Stimulated activated CD4-positive, alpha-beta T cell treated with anti-CD3 and anti-CD28 coated beads, Interleukin-15, amount 100 ng/mL, for 48 hours (primary cell): ENCODE results near the gene FITM2.
"Not testable (repeated sequence)": the region's sequence is repeated elsewhere in the genome, so short reads cannot be mapped to it uniquely, and the experiment has no call there.

Source experiments
- DNase-seq, 2 donors: peaks; one replicate each; pipeline ENCODE4 v3.0.0-alpha.2; 2020; ENCODE audit warnings: low read depth in 2 of 2

The FITM2 gene

GRCh38 chr20:44334306-44334705 lies 23.3 kb upstream of the FITM2 start:
- no peak for DNase-seq

- DNase-seq = no peak
Measured at GRCh38 chr20:44331201-44331600, 20.2 kb upstream of the FITM2 start.

GRCh38 chr20:44328428-44328827 lies 17.4 kb upstream of the FITM2 start:
- DNase-seq = no peak

DNA sequence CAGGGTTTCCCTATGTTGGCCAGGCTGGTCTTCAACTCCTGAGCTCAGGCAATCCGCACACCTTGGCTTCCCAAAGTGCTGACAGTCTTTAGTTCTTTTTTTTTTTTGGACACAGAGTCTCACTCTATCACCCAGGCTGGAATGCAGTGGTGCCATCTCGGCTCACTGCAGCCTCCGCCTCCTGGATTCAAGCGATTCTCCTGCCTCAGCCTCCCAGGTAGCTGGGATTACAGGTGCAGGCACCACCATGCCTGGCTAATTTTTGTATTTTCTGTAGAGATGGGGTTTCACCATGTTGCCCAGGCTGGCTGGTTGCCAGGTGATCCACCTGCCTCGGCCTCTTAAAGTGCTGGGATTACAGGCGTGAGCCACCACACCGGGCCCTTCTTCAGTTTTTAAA lies 16.7 kb upstream of the FITM2 start:
- not testable (repeated sequence) for DNase-seq

DNA sequence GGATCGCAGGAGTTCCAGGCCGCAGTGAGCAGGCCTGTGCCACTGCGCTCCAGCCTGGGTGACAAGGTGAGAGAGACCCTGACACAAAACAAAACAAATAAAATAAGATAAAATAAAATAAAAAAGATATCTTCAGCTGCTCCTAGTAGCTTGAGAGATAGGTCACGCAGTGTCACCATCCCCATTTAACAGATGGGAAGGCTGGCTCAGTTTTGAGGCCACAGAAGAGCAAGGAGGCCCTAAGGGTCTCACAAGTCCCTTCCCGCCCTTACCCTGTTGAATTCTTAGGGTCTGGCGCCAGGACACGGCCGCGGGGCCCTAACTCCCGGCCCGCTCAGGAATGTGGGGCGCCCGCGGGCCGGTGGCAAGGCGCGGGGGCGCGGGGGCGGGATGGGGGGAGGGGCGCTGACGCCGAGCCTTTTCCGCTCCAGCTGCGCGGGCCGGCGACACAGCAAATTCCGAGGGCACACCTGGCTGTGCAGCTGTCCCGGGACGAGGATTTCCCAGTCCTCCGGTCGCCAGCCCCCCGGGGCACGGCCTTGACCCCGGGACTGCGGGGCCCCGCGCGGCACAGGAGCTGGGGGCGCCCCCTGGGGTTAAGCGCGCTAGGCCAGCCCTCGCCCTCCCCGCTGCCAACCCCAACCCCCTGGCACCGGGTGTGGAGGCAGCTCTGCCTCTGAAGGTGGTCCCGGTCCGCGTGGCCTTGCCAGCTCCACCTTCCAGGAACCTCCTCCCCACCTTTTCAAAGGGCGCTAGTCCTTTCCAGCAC lies 15.6 kb upstream of the FITM2 start:
- DNase-seq = peak in 1 of 2 donors; percentile 22

GRCh38 chr20:44324343-44324742 lies 13.3 kb upstream of the FITM2 start:
- DNase-seq = no peak

GRCh38 chr20:44319839-44320422 lies 8.9 kb upstream of the FITM2 start:
- DNase-seq = no peak

DNA sequence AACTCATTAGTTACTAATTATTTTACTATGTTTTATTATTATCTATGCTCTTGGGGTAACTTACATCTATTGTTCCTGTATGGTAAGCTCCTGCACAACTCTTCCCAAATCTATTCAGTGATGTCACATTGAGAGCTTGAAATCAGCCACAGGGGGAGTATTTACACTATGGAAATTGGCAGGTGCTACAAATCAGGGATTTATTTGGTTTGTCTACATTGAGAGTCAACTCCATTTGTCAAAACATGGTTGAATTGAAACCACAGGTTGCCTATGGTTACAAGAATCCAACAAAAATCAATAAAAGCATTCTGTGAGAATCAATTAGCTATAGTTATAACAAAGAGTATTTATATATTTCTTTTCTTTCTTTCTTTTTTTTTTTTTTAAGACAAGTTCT lies 3.9 kb upstream of the FITM2 start:
- DNase-seq = no peak

DNA sequence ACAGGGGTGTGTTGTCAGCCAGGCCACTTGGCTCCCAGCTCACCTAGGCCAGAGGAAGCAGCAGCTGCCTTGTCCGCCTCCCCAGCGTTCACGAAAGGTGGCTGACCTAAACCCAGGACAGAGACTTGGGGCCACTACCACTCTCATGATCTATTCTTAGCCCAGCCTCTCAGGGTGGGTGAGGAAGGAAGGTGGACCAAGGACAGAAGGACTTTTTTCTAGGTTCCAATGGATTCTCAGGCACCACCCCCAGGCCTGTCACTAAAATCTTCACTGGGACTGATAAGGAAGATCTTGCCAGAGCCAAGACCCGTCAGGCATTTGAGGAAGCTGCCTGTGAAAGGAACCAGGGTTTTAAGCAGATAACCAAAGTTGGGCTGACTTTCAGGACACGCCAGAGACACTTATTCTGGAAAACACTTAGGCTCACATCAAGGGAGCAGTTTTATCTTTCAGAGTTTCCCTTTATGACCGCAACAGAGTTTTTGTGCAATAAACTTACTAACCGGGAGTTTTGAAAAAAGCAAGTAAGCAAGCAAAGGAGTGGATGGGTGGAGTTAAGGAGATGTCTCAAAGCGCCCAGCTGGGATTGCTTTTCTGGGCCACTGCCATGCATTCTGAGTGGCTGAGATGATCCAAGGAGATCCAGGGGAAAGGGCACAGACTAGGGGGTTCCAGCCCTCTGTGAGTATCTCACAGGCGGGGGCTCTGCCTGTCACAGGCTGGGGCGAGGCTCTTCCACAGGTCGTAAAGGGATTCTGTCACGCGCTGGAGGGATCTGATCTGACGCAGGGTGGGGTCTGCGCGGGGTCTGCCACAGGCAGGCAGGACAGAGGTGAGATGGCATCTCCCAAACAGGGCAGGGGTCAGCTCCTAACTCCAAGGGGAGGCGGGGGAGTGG lies 989 bp downstream of the FITM2 start:
- DNase-seq = no peak

DNA sequence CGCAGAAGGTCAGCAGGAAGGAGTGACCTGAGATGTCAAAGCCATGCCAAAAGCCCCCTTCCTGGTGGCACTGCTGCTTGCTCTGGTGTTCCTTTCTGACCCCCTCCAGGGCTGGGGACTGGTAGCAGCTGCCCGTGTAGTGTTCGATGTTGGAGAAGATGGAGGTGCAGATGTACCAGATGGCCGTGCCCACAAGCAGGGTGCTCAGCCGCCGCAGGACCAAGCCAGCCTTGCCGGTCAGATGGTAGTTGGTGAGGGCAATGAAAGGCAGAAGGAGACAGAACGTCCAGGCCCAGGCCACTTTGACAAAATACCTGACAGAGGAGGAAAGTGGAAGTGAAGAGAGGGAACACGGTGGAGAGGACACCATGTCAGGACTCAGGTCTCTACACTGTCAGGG lies 4.1 kb downstream of the FITM2 start:
- DNase-seq = no peak

DNA sequence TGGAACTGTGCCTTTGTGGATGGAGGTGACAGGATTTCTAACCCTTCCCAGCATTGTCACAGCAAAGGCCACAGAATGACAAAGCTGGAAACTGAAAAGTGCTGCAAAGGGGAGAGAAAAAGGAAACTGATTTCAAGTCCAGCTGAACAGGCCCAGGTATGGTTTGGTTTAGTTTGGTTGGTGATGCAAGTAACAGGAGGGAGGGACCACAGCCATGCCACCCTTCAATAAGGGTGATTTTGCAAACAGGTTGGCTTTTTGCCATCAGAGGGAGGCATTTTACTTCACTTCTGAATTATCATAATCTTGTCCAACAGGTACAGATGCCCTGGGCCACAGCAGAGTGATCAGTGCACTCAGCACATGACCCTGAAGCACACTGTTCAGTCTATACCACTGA lies 6.6 kb downstream of the FITM2 start:
- DNase-seq = no peak

- no peak for DNase-seq
Measured at GRCh38 chr20:44302736-44303135, 8.3 kb downstream of the FITM2 start.

DNA sequence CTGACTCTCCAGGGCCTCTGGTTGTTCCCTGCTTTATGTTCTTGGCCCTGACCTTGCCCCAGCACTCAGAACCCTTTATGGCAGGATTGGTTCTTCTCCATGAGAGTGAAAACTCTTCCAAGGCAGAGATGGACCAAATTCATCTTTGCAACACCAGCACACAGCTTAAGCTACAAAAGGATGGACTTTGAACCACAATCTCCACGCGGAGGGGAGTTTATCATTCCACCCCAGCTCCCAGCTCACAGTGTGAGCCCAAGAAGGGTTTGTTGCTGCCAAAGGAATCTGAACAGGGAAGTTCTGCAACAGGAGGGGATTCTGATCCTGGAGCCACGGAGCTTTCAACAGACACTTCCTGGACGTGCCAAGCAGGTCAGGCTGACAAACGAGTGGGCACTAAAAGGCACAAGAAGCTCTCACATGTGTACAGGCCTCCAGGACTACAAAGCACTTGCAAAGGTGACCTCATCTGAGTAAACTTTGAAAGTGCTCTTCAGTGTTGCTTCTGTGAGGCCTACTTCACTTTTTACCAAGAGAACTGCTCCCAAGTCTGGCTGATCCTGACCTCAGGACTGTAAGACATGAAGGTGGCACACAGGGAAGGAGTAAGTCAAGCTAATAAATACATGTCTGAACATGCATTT lies 8.9 kb downstream of the FITM2 start:
- DNase-seq = no peak

- DNase-seq = no peak
Measured at GRCh38 chr20:44301285-44301684, 9.7 kb downstream of the FITM2 start.

DNA sequence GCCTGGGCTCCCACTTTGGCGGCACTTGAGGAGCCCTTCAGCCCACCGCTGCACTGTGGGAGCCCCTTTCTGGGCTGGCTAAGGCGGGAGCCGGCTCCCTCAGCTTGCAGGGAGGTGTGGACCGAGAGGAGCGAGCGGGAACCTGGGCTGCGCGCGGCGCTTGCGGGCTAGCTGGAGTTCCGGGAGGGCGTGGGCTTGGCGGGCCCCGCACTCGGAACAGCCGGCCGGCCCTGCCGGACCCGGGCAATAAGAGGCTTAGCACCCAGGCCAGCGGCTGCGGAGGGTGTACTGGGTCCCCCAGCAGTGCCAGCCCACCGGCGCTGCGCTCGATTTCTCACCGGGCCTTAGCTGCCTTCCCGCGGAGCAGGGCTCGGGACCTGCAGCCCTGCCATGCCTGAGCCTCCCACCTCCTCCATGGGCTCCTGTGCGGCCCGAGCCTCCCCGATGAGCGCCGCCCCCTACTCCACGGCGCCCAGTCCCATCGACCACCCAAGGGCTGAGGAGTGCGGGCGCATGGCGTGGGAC lies 11.9 kb downstream of the FITM2 start:
- not testable (repeated sequence) for DNase-seq

- DNase-seq = no peak
Measured at GRCh38 chr20:44297721-44298120, 13.3 kb downstream of the FITM2 start.

- DNase-seq = no peak
Measured at GRCh38 chr20:44296011-44296410, 15.0 kb downstream of the FITM2 start.

GRCh38 chr20:44291754-44292153 lies 19.2 kb downstream of the FITM2 start:
- DNase-seq = no peak

- no peak for DNase-seq
Measured at GRCh38 chr20:44288252-44288651, 22.8 kb downstream of the FITM2 start.

DNA sequence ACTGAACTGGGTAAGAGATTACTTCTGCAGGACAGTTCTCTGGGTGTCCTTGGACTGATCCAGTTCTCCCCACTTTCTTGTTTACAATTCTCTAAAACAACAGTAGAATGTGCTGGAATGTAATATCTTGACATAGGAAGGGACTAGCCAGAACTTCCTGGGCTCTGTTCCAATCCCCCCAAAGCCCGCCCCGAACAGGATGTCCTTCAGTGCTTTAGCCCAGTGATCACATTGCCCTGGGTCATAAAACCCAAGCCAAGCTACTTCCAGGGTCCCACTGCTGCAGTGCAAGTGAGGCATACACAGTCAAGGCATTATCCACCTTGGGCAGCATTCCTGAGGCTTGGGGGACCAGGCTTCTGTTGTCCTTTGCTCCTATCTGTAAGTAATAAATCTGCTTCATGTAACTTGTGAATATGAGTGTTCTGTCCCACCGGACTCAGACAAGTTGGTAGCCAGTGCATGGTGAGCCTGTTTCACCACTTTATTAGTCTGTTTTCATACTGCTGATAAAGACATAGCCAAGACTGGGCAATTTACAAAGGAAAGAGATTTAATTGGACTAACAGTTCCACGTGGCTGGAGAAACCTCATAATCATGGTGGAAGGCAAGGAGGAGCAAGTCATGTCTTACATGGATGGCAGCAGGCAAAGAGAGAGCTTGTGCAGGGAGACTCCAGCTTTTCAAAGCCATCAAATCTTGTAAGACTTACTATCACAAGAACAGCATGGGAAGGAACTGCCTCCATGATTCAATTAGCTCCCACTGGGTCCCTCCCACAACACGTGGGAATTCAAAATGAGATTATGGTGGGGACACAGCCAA lies 23.5 kb downstream of the FITM2 start:
- DNase-seq = no peak

- DNase-seq = no peak
Measured at GRCh38 chr20:44284032-44284431, 27.0 kb downstream of the FITM2 start.
